ENCODE results near the gene OAS2. TPM values are rescaled to one million over a fixed set of nuclear protein-coding genes. Genes with fewer than 3 reads are reported as not detected.
"Not testable (repeated sequence)": the region's sequence is repeated elsewhere in the genome, so short reads cannot be mapped to it uniquely, and the experiment has no call there.

The OAS2 gene
- total and polyA plus RNA-seq, 2 experiments from 2014 or later: 0.50 TPM; not detected in 1

- H3K4me2 ChIP-seq: no peak overlapping the region
Observed at GRCh38 chr12:112948806-112949205, 29.5 kb upstream of the OAS2 start.

GRCh38 chr12:112950701-112951100 is 27.6 kb upstream of the OAS2 start:
- no peak overlapping the region for H2AFZ ChIP-seq
- TF ChIP-seq EZH2phosphoT487 (IDR thresholded peaks at IDR 0.05; ENCODE audit: low read depth, severe bottlenecking, unreplicated experiment) (no peak), EZH2 (IDR thresholded peaks at IDR 0.05; ENCODE audit: borderline replicate concordance) (no peak)
- no peaks in the 10 kb centered on the region for H3K9me2 ChIP-seq (replicated peaks; ENCODE audit: insufficient read depth)
- H4K20me1 ChIP-seq (ENCODE audit: insufficient read depth, poor library complexity, severe bottlenecking): no peaks in the 10 kb centered on the region
- H3K4me3 ChIP-seq: no peak overlapping the region
- H3K4me2 ChIP-seq: no peak overlapping the region
- no peaks in the 10 kb centered on the region for H3K27me3 ChIP-seq
- 95% methylated on average over 11 of the region's 11 CpGs for WGBS (ENCODE audit: low lambda C conversion rate, missing lambda C conversion rate)
- H3K9me3 ChIP-seq (ENCODE audit: low read depth): no peaks in the 10 kb centered on the region
- no peaks in the 10 kb centered on the region for H3K79me2 ChIP-seq
- no peaks in the 10 kb centered on the region for H3K36me3 ChIP-seq (replicated peaks; ENCODE audit: insufficient read depth, low read depth)
- no peak for DNase-seq (ENCODE audit: low spot score)
- H3K4me1 ChIP-seq (ENCODE audit: insufficient read depth): no peaks in the 10 kb centered on the region
- no peak overlapping the region for H3K27ac ChIP-seq

More at GRCh38 chr12:112948806-112949205, 29.5 kb upstream of the OAS2 start:
- H3K27me3 ChIP-seq: no peaks in the 10 kb centered on the region
- H3K79me2 ChIP-seq: no peaks in the 10 kb centered on the region
- TF ChIP-seq EZH2phosphoT487 (IDR thresholded peaks at IDR 0.05; ENCODE audit: low read depth, severe bottlenecking, unreplicated experiment) (no peak), EZH2 (IDR thresholded peaks at IDR 0.05; ENCODE audit: borderline replicate concordance) (no peak), CTCF (IDR thresholded peaks at IDR 0.05; ENCODE audit: poor library complexity) (no peak)
- H3K9me3 ChIP-seq (ENCODE audit: low read depth): no peaks in the 10 kb centered on the region
- no peaks in the 10 kb centered on the region for H3K4me1 ChIP-seq (ENCODE audit: insufficient read depth)
- H3K4me3 ChIP-seq: no peak overlapping the region
- DNase-seq (ENCODE audit: low spot score): no peak
- no peaks in the 10 kb centered on the region for H3K9me2 ChIP-seq (replicated peaks; ENCODE audit: insufficient read depth)
- no peak overlapping the region for H2AFZ ChIP-seq
- H4K20me1 ChIP-seq (ENCODE audit: insufficient read depth, poor library complexity, severe bottlenecking): no peaks in the 10 kb centered on the region
- no peak overlapping the region for H3K27ac ChIP-seq
- no peaks in the 10 kb centered on the region for H3K36me3 ChIP-seq (replicated peaks; ENCODE audit: insufficient read depth, low read depth)
- 99% methylated on average over 7 of the region's 7 CpGs for whole genome bisulfite sequencing (ENCODE audit: low lambda C conversion rate, missing lambda C conversion rate)

- H3K9me2 ChIP-seq (replicated peaks; ENCODE audit: insufficient read depth); H3K36me3 ChIP-seq (replicated peaks; ENCODE audit: insufficient read depth, low read depth); DNase-seq (ENCODE audit: low spot score); H3K27ac ChIP-seq; H3K4me3 ChIP-seq; H4K20me1 ChIP-seq (ENCODE audit: insufficient read depth, poor library complexity, severe bottlenecking); H3K79me2 ChIP-seq; H3K4me1 ChIP-seq (ENCODE audit: insufficient read depth); H3K4me2 ChIP-seq; H3K9me3 ChIP-seq (ENCODE audit: low read depth); H2AFZ ChIP-seq; H3K27me3 ChIP-seq: not testable (repeated sequence)
- WGBS (ENCODE audit: low lambda C conversion rate, missing lambda C conversion rate): 87% methylated on average over 4 of the region's 4 CpGs
Observed at GRCh38 chr12:112957125-112957524, 21.2 kb upstream of the OAS2 start.

GRCh38 chr12:112961074-112961473 is 17.2 kb upstream of the OAS2 start:
- no peak for TF ChIP-seq EZH2phosphoT487 (IDR thresholded peaks at IDR 0.05; ENCODE audit: low read depth, severe bottlenecking, unreplicated experiment)
- TF ChIP-seq EZH2 (IDR thresholded peaks at IDR 0.05; ENCODE audit: borderline replicate concordance): no peak
- TF ChIP-seq CTCF (IDR thresholded peaks at IDR 0.05; ENCODE audit: poor library complexity): no peak
- Histone ChIP-seq H3K4me3 (no peak overlapping the region), H3K4me1 (ENCODE audit: insufficient read depth) (no peaks in the 10 kb centered on the region), H3K9me3 (ENCODE audit: low read depth) (no peaks in the 10 kb centered on the region), H2AFZ (no peak overlapping the region), H3K9me2 (replicated peaks; ENCODE audit: insufficient read depth) (no peaks in the 10 kb centered on the region), H3K4me2 (no peak overlapping the region), H3K36me3 (replicated peaks; ENCODE audit: insufficient read depth, low read depth) (no peaks in the 10 kb centered on the region), H3K27ac (no peak overlapping the region), H4K20me1 (ENCODE audit: insufficient read depth, poor library complexity, severe bottlenecking) (no peaks in the 10 kb centered on the region), H3K27me3 (no peaks in the 10 kb centered on the region), H3K79me2 (no peaks in the 10 kb centered on the region)
- WGBS (ENCODE audit: low lambda C conversion rate, missing lambda C conversion rate): 88% methylated on average over 7 of the region's 7 CpGs
- no peak for DNase-seq (ENCODE audit: low spot score)

Measured in hepatocyte (in vitro differentiated cells).